Naive thymus-derived CD8-positive, alpha-beta T cell (primary cell): Measurements from ENCODE around the gene TEP1. TPM values are rescaled to one million over a fixed set of nuclear protein-coding genes. Genes with fewer than 3 reads are reported as not detected.
A peak's percentile ranks its signal among the peaks of the same experiment; 100 is the strongest.
"Not testable (repeated sequence)": the region's sequence is repeated elsewhere in the genome, so short reads cannot be mapped to it uniquely, and the experiment has no call there.

Experiments
- ATAC-seq, 2 donors: fragments of 150-1000 bp; cut with Tn5 transposase in 1 of 2; sonication (Bioruptor Pico), chemical (Tn5 transposase) in 1 of 2; 1 replicate in 1 of 2; 2 replicates in 1 of 2; pipeline ENCODE4 v1.10.0; 2021; ENCODE audit warnings: mild to moderate bottlenecking in 2 of 2, moderate library complexity in 2 of 2
- POLR2A ChIA-PET: fragments of 350-600 bp; sonication (Branson Sonifier 250); formaldehyde crosslinking; loops from one replicate; lab custom pipeline; 2021; ENCODE audit warnings: antibody characterized with exemption; lab: Charles Lee
- DNase-seq, 10 donors: peaks; one replicate each; pipeline versions ENCODE4 v3.0.0 to v3.0.0-alpha.2; 2020 to 2022
- H3K27ac Mint-ChIP-seq, 10 donors: one replicate each; pipeline ENCODE4 v1.8.0; 2020 to 2022; ENCODE audit warnings: mild to moderate bottlenecking in 10 of 10, mixed read lengths in 10 of 10, moderate library complexity in 4 of 10, inconsistent platforms in 1 of 10
- H3K27me3 Mint-ChIP-seq, 5 donors: one replicate each; pipeline ENCODE4 v1.8.0; 2021 to 2022; ENCODE audit warnings: mixed read lengths in 5 of 5
- H3K36me3 Mint-ChIP-seq, 3 donors: one replicate each; pipeline ENCODE4 v1.8.0; 2020 to 2022; ENCODE audit warnings: mixed read lengths in 3 of 3, mild to moderate bottlenecking in 2 of 3, inconsistent platforms in 1 of 3
- H3K4me1 Mint-ChIP-seq, 4 donors: one replicate each; pipeline ENCODE4 v1.8.0; 2021 to 2022; ENCODE audit warnings: mixed read lengths in 4 of 4
- H3K4me3 Mint-ChIP-seq, 10 donors: one replicate each; pipeline ENCODE4 v1.8.0; 2020 to 2022; ENCODE audit warnings: mild to moderate bottlenecking in 10 of 10, mixed read lengths in 10 of 10, moderate library complexity in 6 of 10, inconsistent platforms in 1 of 10
- H3K9me3 Mint-ChIP-seq, 9 donors: one replicate each; pipeline ENCODE4 v1.8.0; 2020 to 2022; ENCODE audit warnings: mixed read lengths in 9 of 9, mild to moderate bottlenecking in 3 of 9, inconsistent platforms in 1 of 9, moderate library complexity in 1 of 9
- polyA plus RNA-seq, 3 donors: library from polyadenylated mRNA; unstranded; fragments of 300-500 nt; fragmentation: Illumina TruSeq; gene quantifications; one replicate each; pipeline ENCODE4 v1.2.3, GENCODE V29; 2021
- total RNA-seq, 8 experiments: library from RNA in 2 of 8; stranded (reverse) in 2 of 8; gene quantifications; one replicate each; pipeline ENCODE4 v1.2.3 and lab custom pipeline; 2021 to 2026

The TEP1 gene
- 10 to 100 TPM; 60.6 to 70.4 TPM for total RNA-seq
- 1 to 10 TPM; 3.0 to 4.9 (median 4.5) TPM for polyA plus RNA-seq
- total RNA-seq (lab: John Stamatoyannopoulos, UW): 94.9 to 378 (median 184) reads per million in 6 experiments

DNA sequence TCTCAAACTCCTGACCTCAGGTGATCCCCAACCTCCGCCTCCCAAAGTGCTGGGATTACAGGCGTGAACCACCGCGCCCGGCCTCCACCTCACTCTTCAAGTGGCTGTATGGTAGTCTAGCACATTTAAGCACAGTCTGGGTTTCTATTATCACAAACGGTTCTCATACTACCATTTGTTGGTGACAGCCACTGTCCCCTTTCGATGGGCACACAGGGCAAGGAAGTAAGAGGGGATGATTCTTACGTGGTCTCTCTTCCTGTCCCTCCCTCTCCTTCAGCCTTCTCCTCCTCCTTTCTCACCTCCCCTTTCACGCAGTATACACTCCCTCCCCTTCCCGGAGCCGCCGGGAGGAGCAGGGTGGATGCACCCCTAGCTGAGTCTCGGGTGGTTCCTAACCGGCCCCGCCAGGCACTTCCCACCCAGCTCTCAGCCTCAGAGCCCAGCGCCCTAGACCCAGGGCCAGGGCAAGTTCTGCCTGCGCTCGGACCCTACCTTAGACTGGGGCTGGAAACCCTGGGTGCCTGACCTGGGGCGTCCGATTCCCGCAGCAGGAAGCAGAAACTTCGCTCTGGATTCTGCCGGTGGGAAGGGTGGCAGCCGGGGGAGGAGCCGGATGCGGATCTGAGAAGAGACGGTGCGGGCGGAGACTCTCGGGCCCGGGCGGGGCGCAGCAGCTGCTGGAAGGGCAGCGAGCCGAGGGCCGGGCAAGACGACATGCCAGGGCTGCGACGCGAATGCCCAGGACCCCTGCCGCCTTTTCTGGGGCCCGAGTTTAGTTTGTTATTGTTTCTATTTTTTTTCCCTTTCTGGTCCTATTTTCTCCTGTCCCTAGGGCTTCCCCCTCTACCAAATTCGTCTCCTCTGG is at the start of gene TEP1:
TSS of gene TEP1 (minus strand) at position 626 of the 868 bp plus-strand sequence. CDS start 5,062 bp downstream, outside the sequence.
- Mint-ChIP-seq H3K4me3 (peak within 1 kb of the TSS; percentile 90 to 100 (median 96)), H3K27ac (peak within 1 kb of the TSS; percentile 84 to 99 (median 96)), H3K9me3 (no peaks in the 10 kb centered on the region), H3K4me1 (peaks cover 24 to 64% (median 48%) of the 10 kb centered on the region in 4 donors), H3K36me3 (peaks cover 0 to 3% (median 0%) of the 10 kb centered on the region in 3 donors), H3K27me3 (no peaks in the 10 kb centered on the region)
- POLR2A ChIA-PET: interaction anchor here (0.6 to 5.8 kb wide), 9 partner anchors 9 to 70 kb away, joined by 3 to 44 read pairs (median 8); partner anchors contain the start of genes APEX1, OSGEP, PARP2 and PIP4P1
- DNase-seq: peak; percentile 45 to 79 (median 64)
- ATAC-seq: peak; percentile 69 to 84

DNA sequence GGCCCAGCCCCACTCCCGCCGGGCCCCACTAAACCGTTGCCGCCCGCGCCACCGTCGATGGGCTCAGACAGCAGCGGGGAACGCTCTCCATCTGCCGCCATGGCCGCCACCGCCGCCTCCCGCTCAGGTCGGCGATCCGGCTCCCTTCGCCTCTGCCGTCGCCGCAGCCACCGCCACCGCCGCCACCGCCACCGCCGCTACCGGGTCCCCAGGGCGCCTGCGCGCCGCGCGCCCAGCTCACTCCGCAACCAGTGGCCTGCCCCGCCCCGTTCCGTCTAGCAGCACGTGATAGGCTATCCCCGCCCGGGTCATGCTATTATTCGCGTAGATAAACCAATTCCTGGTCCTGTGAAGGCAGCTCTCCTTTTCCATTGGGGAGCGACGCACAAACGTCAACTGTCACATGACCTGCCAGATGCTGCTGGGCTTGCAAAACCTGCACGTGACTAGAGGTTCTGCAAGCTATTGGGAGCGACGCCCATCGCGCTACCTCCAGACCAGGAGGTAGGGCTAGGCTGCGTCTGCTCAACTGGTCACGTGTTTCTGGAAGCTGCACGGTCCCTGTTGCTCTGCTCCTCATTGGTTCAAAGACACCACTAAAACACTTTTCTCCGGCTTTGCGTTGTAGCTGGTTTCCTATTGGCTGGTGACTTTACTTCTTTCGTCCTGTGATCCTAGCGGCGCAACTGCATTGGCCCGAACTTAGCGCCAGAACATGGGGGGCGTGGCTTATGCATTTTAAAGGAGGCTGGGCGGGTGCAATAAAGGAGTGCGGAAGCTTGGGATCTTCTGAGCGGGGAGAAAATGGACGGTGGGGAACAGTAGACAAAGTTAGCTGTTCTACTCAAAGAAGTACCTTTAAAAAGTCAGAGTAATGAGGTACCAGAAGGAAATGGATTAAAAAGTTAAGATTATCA is 48.2 kb upstream of the TEP1 start, which contains the start of gene PIP4P1:
TSS of gene PIP4P1 (minus strand) at position 210 of the 917 bp plus-strand sequence. CDS start at position 101, 109 bp downstream.
- DNase-seq (peak; percentile 96 to 100 (median 98)), ATAC-seq (peak; percentile 89)
- POLR2A ChIA-PET: interaction anchor here (0.6 to 4.6 kb wide), 19 partner anchors 8 to 1015 kb away, joined by 3 to 63 read pairs (median 7); partner anchors contain the start of genes PARP2, PNP, RAB2B and RNASE4
- H3K36me3 Mint-ChIP-seq: peaks cover 0 to 23% (median 9%) of the 10 kb centered on the region in 3 donors
- H3K27ac Mint-ChIP-seq: peak within 1 kb of the TSS; percentile 86 to 99 (median 94)
- peaks cover 24 to 43% (median 28%) of the 10 kb centered on the region in 4 donors for H3K4me1 Mint-ChIP-seq
- H3K9me3 Mint-ChIP-seq: no peaks in the 10 kb centered on the region
- peak within 1 kb of the TSS; percentile 84 to 96 (median 92) for H3K4me3 Mint-ChIP-seq
- H3K27me3 Mint-ChIP-seq: no peaks in the 10 kb centered on the region

- H3K4me1 Mint-ChIP-seq: peaks cover 24 to 43% (median 28%) of the 10 kb centered on the region in 4 donors
- ATAC-seq: peak; percentile 19 to 29
- H3K27me3 Mint-ChIP-seq: no peaks in the 10 kb centered on the region
- H3K36me3 Mint-ChIP-seq: peaks cover 0 to 23% (median 9%) of the 10 kb centered on the region in 3 donors
- peak overlapping the region; percentile 84 to 96 (median 91) for H3K4me3 Mint-ChIP-seq
- no peaks in the 10 kb centered on the region for H3K9me3 Mint-ChIP-seq
- peak overlapping the region; percentile 86 to 99 (median 94) for H3K27ac Mint-ChIP-seq
- POLR2A ChIA-PET: interaction anchor here (0.8 to 4.6 kb wide), 16 partner anchors 11 to 222 kb away, joined by 3 to 63 read pairs (median 8); partner anchors contain the start of genes PARP2, PNP, RNASE4 and TEP1
- DNase-seq: peak; percentile 17 to 86 (median 74)
These were observed 47.3 kb upstream of the TEP1 start for GRCh38 chr14:20460458-20461224.

DNA sequence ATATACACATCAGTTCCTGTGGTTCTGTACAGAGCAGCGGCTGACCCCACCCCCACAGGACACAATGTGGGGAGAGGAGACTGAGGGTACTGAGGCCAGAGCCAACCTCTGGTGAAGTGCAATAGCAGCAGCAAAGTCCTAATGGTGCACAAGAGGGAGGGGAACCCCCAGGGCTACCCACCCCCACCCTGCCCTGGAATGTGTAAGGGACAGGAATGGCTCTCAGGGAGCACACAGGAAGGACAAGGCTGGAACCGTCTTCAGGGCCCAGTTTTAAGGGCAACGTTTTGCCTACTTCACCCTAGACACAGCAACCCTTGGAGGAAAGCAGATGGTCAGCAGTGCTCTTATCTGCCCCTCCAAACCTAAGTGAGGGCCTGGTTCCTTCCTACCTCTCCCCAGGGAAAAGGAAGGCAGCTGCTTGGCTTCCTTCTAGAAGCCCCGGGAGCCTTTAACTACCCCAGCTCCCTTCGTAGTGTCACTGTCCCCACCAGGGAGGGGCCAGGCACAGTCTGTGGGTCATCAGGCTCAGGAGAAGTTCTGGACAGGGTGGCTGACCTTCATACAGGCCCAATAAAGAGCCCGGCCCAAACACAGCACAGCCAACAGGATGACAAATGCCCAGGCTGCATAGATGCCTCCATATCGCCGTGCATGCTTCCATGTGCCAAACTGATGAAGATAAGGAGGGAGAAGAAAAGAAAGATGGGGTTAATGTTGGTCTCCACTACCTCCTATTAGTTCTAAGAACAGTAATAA is 44.9 kb upstream of the TEP1 start:
- Mint-ChIP-seq H3K27me3 (no peaks in the 10 kb centered on the region), H3K4me3 (peak overlapping the region in 1 of 10 donors; percentile 12), H3K4me1 (peaks cover 24 to 42% (median 29%) of the 10 kb centered on the region in 4 donors), H3K27ac (peak overlapping the region in 8 of 10 donors; percentile 16 to 93 (median 49)), H3K9me3 (no peaks in the 10 kb centered on the region), H3K36me3 (peaks cover 0 to 23% (median 9%) of the 10 kb centered on the region in 3 donors)
- POLR2A ChIA-PET: no interaction called here
- ATAC-seq (no peak), DNase-seq (no peak)

DNA sequence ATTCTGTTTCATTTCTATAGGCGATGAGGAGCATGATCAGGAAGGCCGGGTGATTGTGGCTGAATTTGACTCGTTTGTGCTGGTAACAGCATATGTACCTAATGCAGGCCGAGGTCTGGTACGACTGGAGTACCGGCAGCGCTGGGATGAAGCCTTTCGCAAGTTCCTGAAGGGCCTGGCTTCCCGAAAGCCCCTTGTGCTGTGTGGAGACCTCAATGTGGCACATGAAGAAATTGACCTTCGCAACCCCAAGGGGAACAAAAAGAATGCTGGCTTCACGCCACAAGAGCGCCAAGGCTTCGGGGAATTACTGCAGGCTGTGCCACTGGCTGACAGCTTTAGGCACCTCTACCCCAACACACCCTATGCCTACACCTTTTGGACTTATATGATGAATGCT is 43.7 kb upstream of the TEP1 start:
- POLR2A ChIA-PET: interaction anchor here (0.9 to 3.3 kb wide), 6 partner anchors 13 to 226 kb away, joined by 3 to 44 read pairs (median 14); partner anchors contain the start of genes PARP2, PNP and TEP1
- ATAC-seq: no peak
- Mint-ChIP-seq H3K4me3 (no peak overlapping the region), H3K27me3 (no peaks in the 10 kb centered on the region), H3K36me3 (peaks cover 0 to 34% (median 9%) of the 10 kb centered on the region in 3 donors), H3K9me3 (no peaks in the 10 kb centered on the region), H3K4me1 (peaks cover 25 to 47% (median 34%) of the 10 kb centered on the region in 4 donors), H3K27ac (peak overlapping the region in 2 of 10 donors; percentile 27 to 41)
- DNase-seq: no peak

DNA sequence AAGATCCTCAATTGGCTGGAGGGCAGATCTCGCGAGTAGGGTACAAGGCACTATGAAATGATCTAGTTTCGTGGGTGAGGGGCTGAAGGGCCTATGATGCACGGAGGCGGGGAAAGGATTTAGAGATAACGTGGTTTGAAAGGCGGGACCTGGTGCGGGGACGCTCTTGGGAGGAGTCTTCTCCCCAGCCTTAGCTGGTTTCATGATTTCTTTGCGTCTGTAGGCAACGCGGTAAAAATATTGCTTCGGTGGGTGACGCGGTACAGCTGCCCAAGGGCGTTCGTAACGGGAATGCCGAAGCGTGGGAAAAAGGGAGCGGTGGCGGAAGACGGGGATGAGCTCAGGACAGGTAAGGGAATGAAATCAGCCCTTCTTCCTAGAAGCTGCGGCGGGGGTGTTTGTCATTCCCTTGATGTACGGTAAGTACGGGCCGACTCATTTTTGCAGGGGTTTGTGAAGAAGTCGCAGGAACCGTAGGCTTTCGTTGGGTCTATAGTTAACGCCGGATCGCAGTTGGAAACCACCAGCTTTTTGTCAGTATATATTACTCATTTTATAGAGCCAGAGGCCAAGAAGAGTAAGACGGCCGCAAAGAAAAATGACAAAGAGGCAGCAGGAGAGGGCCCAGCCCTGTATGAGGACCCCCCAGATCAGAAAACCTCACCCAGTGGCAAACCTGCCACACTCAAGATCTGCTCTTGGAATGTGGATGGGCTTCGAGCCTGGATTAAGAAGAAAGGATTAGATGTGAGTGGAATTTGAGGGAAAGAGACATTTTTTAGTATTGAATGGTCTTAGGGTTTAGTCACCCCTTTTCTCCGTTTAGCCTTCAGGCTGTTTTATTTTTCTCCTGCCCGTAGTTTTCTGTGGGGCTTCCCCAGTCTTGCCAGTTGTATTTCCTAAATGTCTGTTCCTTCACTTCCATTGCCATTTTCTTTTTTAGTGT is 42.3 kb upstream of the TEP1 start:
- Mint-ChIP-seq H3K4me3 (no peak overlapping the region), H3K27ac (no peak overlapping the region), H3K27me3 (no peaks in the 10 kb centered on the region), H3K9me3 (no peaks in the 10 kb centered on the region), H3K4me1 (peaks cover 19 to 43% (median 30%) of the 10 kb centered on the region in 4 donors), H3K36me3 (peaks cover 0 to 42% (median 14%) of the 10 kb centered on the region in 3 donors)
- DNase-seq: peak in 2 of 10 donors; percentile 58 to 74
- peak; percentile 69 to 71 for ATAC-seq
- POLR2A ChIA-PET: interaction anchor here (0.6 to 3.3 kb wide), 19 partner anchors 9 to 228 kb away, joined by 3 to 44 read pairs (median 7); partner anchors contain the start of genes PARP2, PNP, RNASE4 and TEP1

DNA sequence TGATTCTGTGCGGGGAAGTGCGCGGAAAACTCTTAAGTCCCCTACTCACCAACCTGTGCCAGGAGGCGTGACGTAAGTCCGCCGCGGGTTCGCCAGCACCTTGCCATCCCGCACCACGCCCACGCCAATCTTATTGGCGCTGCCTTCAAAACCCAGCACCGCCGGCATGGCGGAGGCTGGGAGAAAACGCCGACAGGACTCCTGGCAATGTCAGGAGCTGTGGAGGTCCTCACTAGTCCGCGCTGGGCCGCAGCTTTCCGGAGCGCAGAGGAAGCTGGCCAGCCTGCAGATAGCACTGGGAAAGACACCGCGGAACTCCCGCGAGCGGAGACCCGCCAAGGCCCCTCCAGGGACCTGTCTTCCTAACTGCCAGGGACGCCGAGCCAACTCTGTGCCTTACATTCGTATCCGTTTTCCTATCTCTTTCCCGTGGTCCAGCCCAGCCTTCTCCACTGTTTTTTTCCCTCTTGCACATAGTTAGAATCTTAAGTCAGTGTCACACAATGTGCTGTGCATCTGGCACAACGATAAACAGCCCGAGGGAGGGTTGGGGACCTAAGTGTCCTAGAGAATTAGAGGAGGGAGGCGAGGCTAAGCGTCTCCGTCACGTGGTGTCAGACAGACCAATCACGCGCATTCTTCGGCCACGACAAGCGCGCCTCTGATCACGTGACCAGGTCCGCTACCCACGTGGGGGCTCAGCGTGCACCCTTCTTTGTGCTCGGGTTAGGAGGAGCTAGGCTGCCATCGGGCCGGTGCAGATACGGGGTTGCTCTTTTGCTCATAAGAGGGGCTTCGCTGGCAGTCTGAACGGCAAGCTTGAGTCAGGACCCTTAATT is 41.4 kb upstream of the TEP1 start, which contains the start of the genes APEX1 and OSGEP:
TSS of gene APEX1 (plus strand) at position 711 of the 839 bp plus-strand sequence. CDS start 420 bp downstream, outside the sequence.
TSS of gene OSGEP (minus strand) at position 297 of the 839 bp plus-strand sequence. CDS start at position 168, 129 bp downstream.
- no peaks in the 10 kb centered on the region for H3K9me3 Mint-ChIP-seq
- DNase-seq (peak; percentile 87 to 99 (median 98)), ATAC-seq (peak; percentile 82 to 83)
- peak within 1 kb of the TSS in 2 of 10 donors; percentile 9 to 59 for H3K27ac Mint-ChIP-seq
- no peaks in the 10 kb centered on the region for H3K27me3 Mint-ChIP-seq
- H3K4me3 Mint-ChIP-seq: peak within 1 kb of the TSS in 4 of 10 donors; percentile 4 to 30 (median 12)
- POLR2A ChIA-PET: interaction anchor here (0.6 to 3.3 kb wide), 18 partner anchors 10 to 229 kb away, joined by 3 to 44 read pairs (median 7); partner anchors contain the start of genes PARP2, PNP, RNASE4 and TEP1
- H3K36me3 Mint-ChIP-seq: peaks cover 0 to 35% (median 17%) of the 10 kb centered on the region in 3 donors
- H3K4me1 Mint-ChIP-seq: peaks cover 15 to 34% (median 26%) of the 10 kb centered on the region in 4 donors

GRCh38 chr14:20452831-20453230 is 39.5 kb upstream of the TEP1 start:
- POLR2A ChIA-PET: interaction anchor here (0.6 to 3.0 kb wide), 5 partner anchors 9 to 229 kb away, joined by 3 to 21 read pairs (median 3); no protein-coding TSS in a partner anchor
- Mint-ChIP-seq H3K4me1 (peaks cover 11 to 22% (median 17%) of the 10 kb centered on the region in 4 donors), H3K27ac (peak overlapping the region in 9 of 10 donors; percentile 37 to 89 (median 67)), H3K36me3 (peaks cover 0 to 21% (median 21%) of the 10 kb centered on the region in 3 donors), H3K4me3 (peak overlapping the region in 7 of 10 donors; percentile 29 to 68 (median 46))
- not testable (repeated sequence) for H3K9me3 Mint-ChIP-seq, H3K27me3 Mint-ChIP-seq, ATAC-seq, DNase-seq
